HS-5 (cell line): ENCODE results near the gene KDSR.

Experiments used
- DNase-seq: peaks from one replicate; pipeline ENCODE4 v3.0.0-alpha.2; 2012; ENCODE audit warnings: low read depth

Gene KDSR

GRCh38 chr18:63320123-63320974 is 46.7 kb downstream of the KDSR start:
- no peak for DNase-seq

- DNase-seq: no peak
Observed at GRCh38 chr18:63319383-63320122, 47.5 kb downstream of the KDSR start, which contains the start of gene BCL2. Gene BCL2 (minus strand): TSS chr18:63319769.

- no peak for DNase-seq
Observed at GRCh38 chr18:63318889-63319382, 48.1 kb downstream of the KDSR start.

DNA sequence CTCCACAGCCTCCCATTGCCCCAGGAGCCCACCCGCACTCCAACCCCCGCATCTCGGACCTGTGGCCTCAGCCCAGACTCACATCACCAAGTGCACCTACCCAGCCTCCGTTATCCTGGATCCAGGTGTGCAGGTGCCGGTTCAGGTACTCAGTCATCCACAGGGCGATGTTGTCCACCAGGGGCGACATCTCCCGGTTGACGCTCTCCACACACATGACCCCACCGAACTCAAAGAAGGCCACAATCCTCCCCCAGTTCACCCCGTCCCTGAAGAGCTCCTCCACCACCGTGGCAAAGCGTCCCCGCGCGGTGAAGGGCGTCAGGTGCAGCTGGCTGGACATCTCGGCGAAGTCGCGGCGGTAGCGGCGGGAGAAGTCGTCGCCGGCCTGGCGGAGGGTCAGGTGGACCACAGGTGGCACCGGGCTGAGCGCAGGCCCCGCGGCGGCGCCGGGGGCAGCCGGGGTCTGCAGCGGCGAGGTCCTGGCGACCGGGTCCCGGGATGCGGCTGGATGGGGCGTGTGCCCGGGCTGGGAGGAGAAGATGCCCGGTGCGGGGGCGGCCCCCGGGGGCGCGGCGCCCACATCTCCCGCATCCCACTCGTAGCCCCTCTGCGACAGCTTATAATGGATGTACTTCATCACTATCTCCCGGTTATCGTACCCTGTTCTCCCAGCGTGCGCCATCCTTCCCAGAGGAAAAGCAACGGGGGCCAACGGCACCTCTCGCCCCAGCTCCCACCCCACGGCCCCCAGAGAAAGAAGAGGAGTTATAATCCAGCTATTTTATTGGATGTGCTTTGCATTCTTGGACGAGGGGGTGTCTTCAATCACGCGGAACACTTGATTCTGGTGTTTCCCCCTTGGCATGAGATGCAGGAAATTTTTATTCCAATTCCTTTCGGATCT is 48.8 kb downstream of the KDSR start:
- DNase-seq: no peak

DNA sequence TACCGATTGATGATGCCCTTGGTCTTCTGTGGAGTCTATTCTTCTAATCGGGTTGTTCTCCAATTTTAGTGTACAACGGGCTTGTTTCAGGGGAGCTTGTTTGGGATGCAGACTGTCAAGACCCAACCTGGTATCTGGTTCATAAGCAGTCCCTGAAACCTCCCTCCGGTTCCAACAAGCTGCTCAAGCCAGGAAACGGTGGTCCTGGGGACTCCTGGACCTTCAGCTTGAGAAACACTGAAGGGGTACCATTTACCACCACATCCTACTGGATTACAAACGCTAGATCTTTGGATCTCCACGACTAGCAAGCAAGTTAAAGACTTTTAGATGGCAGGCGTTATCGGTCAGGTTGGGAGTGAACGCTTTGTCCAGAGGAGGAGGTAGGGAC is 49.5 kb downstream of the KDSR start:
- DNase-seq: no peak

DNA sequence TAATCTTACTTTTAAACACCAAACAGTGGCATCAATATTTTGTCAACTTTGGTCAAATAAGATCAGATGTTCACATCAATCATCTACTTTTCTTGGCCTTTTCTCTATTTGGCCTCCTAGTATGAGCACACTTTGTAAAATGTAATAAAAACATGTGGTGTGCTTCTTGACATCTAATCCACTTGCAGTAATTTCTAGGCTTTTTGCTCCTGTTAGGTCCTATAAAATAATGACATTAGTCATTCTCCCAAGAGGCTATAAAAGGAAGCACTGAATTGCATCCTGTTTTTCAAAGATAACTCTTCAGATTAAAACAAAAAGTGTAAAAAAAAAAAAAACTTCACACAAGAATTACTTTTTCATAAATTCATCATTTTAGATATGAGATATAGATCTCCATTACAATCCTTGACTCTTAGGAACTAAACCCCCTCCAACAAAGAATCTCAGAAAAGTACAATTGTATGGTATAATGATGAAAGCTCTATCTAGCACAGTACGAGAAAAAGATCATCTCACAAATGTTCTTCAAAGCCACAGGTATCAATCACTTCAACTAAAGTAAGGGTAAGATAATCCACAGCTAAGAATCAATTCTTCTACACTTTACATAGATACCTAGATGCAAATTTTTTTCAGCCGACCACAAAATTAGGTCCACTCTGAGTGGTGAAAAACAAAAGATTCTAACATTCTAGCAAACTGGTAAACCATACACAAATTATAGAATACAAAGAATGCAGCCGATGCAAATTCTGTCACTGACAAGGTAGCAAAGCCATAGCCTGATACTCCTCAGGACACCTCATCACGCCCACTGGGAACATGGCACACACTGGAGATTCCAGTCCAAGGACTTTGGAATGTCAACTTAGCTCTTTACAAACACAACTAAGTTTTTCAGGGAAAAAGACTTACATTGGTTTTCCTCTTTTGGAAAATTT is 50.1 kb downstream of the KDSR start:
- DNase-seq: no peak

- no peak for DNase-seq
Observed at GRCh38 chr18:63315876-63316275, 51.1 kb downstream of the KDSR start.

DNA sequence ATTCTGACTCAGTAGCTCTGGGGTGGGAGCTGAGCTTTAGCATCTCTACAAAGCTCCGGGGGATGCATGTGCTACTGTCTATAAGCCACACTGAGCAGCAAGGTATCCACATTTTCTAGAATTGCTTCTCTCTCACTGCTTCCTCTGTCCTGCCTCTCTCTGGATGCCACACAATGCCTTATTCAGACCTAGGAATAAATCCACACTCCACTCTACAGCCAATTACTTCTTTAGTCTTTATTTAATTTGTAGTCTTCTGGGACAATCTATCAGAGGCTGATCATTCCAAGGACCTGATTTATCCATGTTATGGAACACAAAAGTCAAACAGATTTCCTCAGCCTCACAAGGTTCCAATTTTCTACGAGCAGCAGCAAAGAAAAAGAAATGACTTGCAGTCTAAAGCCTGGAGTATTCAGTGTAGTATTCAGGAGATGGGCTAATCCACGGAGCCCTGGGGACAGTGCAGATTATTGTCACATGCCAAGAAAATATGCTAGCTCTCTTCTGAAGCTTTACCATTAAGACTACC is 51.8 kb downstream of the KDSR start:
- no peak for DNase-seq

GRCh38 chr18:63314062-63314790 is 52.8 kb downstream of the KDSR start:
- DNase-seq: no peak

- no peak for DNase-seq
Observed at GRCh38 chr18:63313396-63313917, 53.5 kb downstream of the KDSR start.

- no peak for DNase-seq
Observed at GRCh38 chr18:63312737-63313395, 54.1 kb downstream of the KDSR start.

GRCh38 chr18:63312019-63312409 is 55.0 kb downstream of the KDSR start:
- DNase-seq: no peak

DNA sequence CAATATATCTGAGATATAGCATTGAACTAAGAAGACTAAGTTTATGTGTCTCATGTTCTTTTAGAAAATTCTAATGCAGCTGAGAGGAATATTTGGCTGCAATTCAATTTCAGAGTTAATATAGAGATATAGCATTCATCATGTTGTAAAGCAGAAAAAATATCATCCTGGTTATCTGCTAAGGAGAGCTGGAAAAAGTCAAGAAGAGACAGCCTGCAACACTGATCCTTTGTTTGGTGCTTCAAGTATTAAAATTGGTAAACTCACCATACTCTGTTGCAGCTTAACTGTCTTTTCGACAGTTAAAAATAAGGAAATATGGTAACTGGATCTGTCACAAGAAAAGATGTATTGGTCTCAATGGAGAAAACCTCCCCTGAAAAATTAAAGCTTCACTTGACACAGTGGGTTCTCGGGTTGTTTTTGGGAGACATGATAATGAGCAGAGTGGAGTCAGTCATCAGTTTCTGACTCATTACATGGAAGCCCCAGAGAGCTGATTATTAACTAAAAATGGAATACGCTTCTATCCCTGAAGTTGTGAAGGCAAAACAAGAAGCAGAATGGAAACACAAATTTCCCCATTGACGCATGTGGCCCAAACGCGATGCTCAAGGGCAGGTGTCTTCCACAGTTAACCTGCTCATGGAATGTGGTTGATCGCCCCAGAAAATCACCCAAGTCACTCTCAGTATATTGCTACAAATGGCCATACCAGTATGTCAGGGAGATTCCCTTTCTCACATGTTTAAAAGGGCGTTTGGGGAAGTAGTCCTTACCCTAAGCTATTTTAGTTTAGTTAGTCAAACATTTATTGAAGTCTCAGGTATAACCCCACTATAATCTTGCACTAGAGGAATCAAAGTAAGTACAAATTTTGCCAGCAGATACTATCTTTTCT is 55.6 kb downstream of the KDSR start:
- DNase-seq: no peak

DNA sequence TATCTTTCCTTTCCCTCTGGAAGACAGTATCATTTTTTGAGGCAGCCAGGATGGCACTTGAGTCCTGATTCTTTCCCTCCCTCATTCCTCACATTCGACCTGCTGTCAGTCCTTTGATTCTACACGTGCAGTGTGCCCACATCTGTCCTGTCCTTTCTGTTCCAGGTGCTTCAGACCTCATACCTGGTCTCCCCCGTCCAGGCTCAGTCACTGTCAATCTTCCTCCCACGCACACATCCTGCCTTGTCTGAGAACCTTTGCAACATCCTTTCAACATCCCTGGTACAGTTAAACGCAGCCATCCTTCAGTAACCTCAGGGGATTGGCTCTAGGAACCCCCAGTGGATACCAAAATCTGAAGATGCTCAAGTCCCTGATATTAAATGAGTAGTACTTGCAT is 57.6 kb downstream of the KDSR start:
- DNase-seq: no peak

DNA sequence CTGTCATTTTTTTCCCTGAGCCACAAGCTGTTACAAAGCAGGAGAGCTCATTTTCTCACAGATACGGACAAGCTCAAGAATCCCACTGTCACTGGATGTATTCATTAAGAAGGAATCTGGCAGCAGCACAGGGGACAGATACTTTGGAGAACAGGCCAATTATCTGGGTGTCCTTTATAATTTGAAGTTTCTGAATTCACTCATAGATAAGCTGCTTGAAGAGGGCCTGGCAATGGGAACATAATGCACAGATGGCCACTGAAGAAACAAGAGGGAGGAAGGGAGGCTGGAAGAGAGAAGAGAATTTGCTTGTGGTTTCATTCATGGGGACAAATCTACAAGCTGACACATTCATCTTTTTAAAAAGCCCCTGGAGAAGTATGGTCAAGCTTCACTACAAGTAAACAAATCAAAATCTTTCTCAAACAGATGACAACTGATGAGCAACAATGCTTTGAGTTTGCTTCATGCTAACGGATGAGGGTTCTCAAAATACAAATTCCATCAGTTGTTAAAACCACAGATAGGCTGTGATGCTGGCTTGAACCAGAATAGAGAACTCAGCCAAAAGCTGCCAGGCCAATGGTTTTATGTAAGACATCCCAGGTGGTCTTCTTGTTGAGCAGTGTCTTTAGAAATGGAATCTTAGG is 59.3 kb downstream of the KDSR start:
- no peak for DNase-seq

- DNase-seq: no peak
Observed at GRCh38 chr18:63306819-63307550, 60.0 kb downstream of the KDSR start.

- DNase-seq: no peak
Observed at GRCh38 chr18:63306249-63306648, 60.8 kb downstream of the KDSR start.
